ENCODE results near the gene DCXR.

DNA sequence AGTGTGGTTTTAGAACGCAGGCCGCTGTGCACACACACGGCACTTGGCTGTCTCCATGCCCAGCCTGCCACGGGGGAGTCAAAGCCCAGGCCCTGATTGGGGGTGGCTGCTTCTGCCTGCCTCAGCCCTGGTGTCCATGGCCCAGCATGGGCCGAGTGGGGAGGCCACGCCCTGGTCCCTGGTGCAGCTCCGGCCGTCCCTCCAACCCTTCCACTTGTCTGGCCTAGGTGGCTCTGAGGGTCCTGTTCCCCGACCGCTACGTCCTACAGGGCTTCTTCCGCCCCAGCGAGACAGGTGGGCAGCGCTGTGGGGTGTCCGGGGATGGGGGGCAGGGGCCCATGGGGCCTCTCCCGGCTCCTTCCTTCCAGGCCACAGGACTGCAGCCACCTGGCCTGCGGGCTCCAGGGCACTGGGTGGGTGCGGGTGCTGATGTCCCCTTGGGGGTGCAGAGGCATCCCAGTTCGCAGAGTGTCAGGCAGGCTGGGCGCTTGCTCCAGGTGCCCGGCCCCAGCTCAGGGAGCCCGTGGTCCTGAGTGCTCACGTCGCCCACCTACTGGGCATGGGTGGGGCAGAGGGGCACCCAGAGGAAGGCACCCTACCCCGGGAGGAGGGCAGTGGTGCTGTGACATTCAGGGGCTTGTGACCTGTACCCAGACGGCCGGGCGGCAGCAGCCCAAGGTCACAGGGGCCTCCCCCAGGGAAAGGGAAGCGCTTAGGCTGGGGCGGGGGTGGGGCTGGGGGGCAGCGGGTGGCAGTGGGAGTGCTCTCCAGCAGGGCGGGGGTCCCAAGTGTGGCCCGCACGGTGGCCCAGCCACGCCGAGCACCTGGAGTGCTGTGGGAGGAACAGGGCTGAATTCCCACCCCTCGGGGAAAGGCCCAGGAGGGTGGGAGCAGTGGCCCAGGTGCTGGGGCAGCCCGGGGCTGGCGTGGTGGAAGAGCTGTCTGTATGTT, 26.6 kb downstream of the DCXR start:
- no peak for TF ChIP-seq EZH2 (IDR thresholded peaks at IDR 0.05; ENCODE audit: insufficient read depth, poor library complexity, severe bottlenecking)
- no peak for TF ChIP-seq EZH2phosphoT487 (IDR thresholded peaks at IDR 0.05; ENCODE audit: insufficient read depth, low read depth)
